Mesenchymal stem cell (in vitro differentiated cells and primary cell): ENCODE results near the gene CD6.

ENCODE experiments used
- DNase-seq: peaks from one replicate; pipeline ENCODE4 v3.0.0-alpha.2; 2013
- H2AFZ ChIP-seq: one replicate; pipeline ENCODE4 v1.6.1; 2013; ENCODE audit warnings: low read depth, mild to moderate bottlenecking, control low read depth, inconsistent platforms, low read length, moderate library complexity
- H2AK5ac ChIP-seq: 2 replicates; pipeline ENCODE4 v1.6.1; 2013; ENCODE audit warnings: low read length, moderate library complexity, mild to moderate bottlenecking, inconsistent platforms; ENCODE audit not compliant: severe bottlenecking
- H2BK120ac ChIP-seq: one replicate; pipeline ENCODE4 v1.6.1; 2013; ENCODE audit warnings: low read depth, mild to moderate bottlenecking, inconsistent platforms, low read length, moderate library complexity
- H2BK12ac ChIP-seq, 2 experiments: one replicate each; pipeline ENCODE4 v1.6.1; 2013; ENCODE audit warnings: inconsistent platforms in 2 of 2, low read length in 2 of 2, mild to moderate bottlenecking in 2 of 2, moderate library complexity in 2 of 2, control low read depth in 1 of 2
- H2BK15ac ChIP-seq: one replicate; pipeline ENCODE4 v1.6.1; 2013; ENCODE audit warnings: mild to moderate bottlenecking, low read depth, inconsistent platforms; ENCODE audit not compliant: poor library complexity, severe bottlenecking
- H2BK5ac ChIP-seq: 2 replicates; pipeline ENCODE4 v1.6.1; 2013; ENCODE audit warnings: low read depth, mild to moderate bottlenecking, low read length, control low read depth, inconsistent platforms; ENCODE audit not compliant: poor library complexity, severe bottlenecking
- H3K14ac ChIP-seq, 2 experiments: one replicate each; pipeline ENCODE4 v1.6.1; 2013; ENCODE audit warnings: inconsistent platforms in 2 of 2, low read length in 2 of 2, control low read depth in 1 of 2, mild to moderate bottlenecking in 1 of 2, moderate library complexity in 1 of 2
- H3K18ac ChIP-seq, 2 experiments: one replicate each; pipeline ENCODE4 v1.6.1; 2013; ENCODE audit warnings: inconsistent platforms in 2 of 2, low read length in 2 of 2, control low read depth in 1 of 2, low read depth in 1 of 2, mild to moderate bottlenecking in 1 of 2
- H3K23ac ChIP-seq, 2 experiments: one replicate each; pipeline ENCODE4 v1.6.1; 2013; ENCODE audit warnings: inconsistent platforms in 2 of 2, low read length in 2 of 2, mild to moderate bottlenecking in 2 of 2, moderate library complexity in 2 of 2, control low read depth in 1 of 2
- H3K27ac ChIP-seq: 2 replicates; pipeline ENCODE4 v1.5.1; 2013; ENCODE audit warnings: mild to moderate bottlenecking, moderate library complexity, low read length, control low read depth, inconsistent platforms; ENCODE audit not compliant: poor library complexity, severe bottlenecking
- H3K27me3 ChIP-seq, 2 experiments: 2 replicates each; pipeline versions ENCODE4 v1.6.1 to v1.7.0; 2013; ENCODE audit warnings: low read length in 2 of 2, mild to moderate bottlenecking in 2 of 2, moderate library complexity in 2 of 2, control low read depth in 1 of 2, inconsistent platforms in 1 of 2; ENCODE audit not compliant: control insufficient read depth in 1 of 2, insufficient read depth in 1 of 2
- H3K36me3 ChIP-seq, 2 experiments: 2 replicates each; pipeline versions ENCODE4 v1.6.1 to v1.7.0; 2013; ENCODE audit warnings: low read length in 2 of 2, control low read depth in 1 of 2, inconsistent platforms in 1 of 2, low read depth in 1 of 2, mild to moderate bottlenecking in 1 of 2; ENCODE audit not compliant: insufficient read depth in 2 of 2, control insufficient read depth in 1 of 2
- H3K4ac ChIP-seq, 2 experiments: one replicate each; pipeline ENCODE4 v1.6.1; 2013; ENCODE audit warnings: inconsistent platforms in 2 of 2, low read length in 2 of 2, mild to moderate bottlenecking in 2 of 2, moderate library complexity in 2 of 2, control low read depth in 1 of 2, low read depth in 1 of 2
- H3K4me1 ChIP-seq: 2 replicates; pipeline ENCODE4 v1.6.1; 2013; ENCODE audit warnings: low read depth, low read length, control low read depth; ENCODE audit not compliant: control insufficient read depth, insufficient read depth
- H3K4me2 ChIP-seq: 2 replicates; pipeline ENCODE4 v1.6.1; 2013; ENCODE audit warnings: low read length, mild to moderate bottlenecking, inconsistent platforms; ENCODE audit not compliant: poor library complexity, severe bottlenecking
- H3K4me3 ChIP-seq, 2 experiments: 2 replicates each; pipeline versions ENCODE4 v1.5.1 to v1.7.0; 2013; ENCODE audit warnings: low read length in 2 of 2, mild to moderate bottlenecking in 2 of 2, control low read depth in 1 of 2, low read depth in 1 of 2; ENCODE audit not compliant: insufficient read depth in 1 of 2
- H3K79me1 ChIP-seq: replicated peaks from 2 replicates; pipeline ENCODE4 v1.6.1; 2013; ENCODE audit warnings: mild to moderate bottlenecking, control low read depth, low read length, inconsistent platforms; ENCODE audit not compliant: poor library complexity, severe bottlenecking
- H3K9ac ChIP-seq: 2 replicates; pipeline ENCODE4 v1.7.0; 2013; ENCODE audit warnings: mild to moderate bottlenecking, low read length, moderate library complexity
- H3K9me3 ChIP-seq: 2 replicates; pipeline ENCODE4 v1.7.0; 2013; ENCODE audit warnings: mild to moderate bottlenecking, low read length; ENCODE audit not compliant: control insufficient read depth
- H4K8ac ChIP-seq: one replicate; pipeline ENCODE4 v1.6.1; 2013; ENCODE audit warnings: inconsistent platforms, mild to moderate bottlenecking, low read length, moderate library complexity
- H4K91ac ChIP-seq: one replicate; pipeline ENCODE4 v1.6.1; 2013; ENCODE audit warnings: mild to moderate bottlenecking, low read length, inconsistent platforms
- WGBS: methylation state at CpG from one replicate; pipeline ENCODE4 v1.1.7; 2013; ENCODE audit warnings: mixed read lengths; 5-methylcytosine and 5-hydroxymethylcytosine counted together

Gene CD6

DNA sequence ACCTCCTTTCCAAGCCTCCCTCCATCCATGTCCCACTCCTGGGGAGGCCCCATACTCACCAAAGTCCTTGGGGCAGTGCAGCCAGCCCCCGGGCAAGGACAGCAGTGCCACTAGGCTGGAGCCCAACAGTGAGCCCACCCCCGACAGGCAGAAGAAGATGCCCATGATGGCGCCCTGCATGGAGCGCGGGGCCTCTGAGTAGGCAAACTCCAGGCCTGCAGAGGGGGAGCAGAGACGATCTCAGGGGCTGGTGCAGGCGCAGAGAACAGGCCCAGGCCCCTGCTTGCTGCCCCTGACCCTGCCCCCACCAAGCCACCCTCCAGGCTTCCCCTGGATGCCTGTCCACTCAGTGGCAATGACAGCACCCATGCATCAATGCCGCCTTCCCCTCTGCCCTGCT, 33.7 kb upstream of the CD6 start:
- Histone ChIP-seq H3K4me3 (no peak overlapping the region), H3K27ac (no peak overlapping the region), H2BK15ac (no peak overlapping the region), H3K23ac (no peak overlapping the region), H2BK120ac (no peak overlapping the region), H3K27me3 (no peaks in the 10 kb centered on the region), H4K91ac (no peak overlapping the region), H3K4me2 (no peak overlapping the region), H3K18ac (no peak overlapping the region), H3K9me3 (no peaks in the 10 kb centered on the region), H3K36me3 (peaks cover 33 to 78% of the 10 kb centered on the region in 2 experiments), H2BK5ac (no peak overlapping the region), H3K9ac (no peak overlapping the region), H3K4me1 (peaks cover 6% of the 10 kb centered on the region), H2BK12ac (no peak overlapping the region), H2AK5ac (no peak overlapping the region), H3K4ac (no peak overlapping the region), H3K79me1 (no peaks in the 10 kb centered on the region), H3K14ac (no peak overlapping the region), H2AFZ (no peak overlapping the region), H4K8ac (no peak overlapping the region)
- 94% methylated on average over 8 of the region's 8 CpGs for WGBS
- DNase-seq = no peak

DNA sequence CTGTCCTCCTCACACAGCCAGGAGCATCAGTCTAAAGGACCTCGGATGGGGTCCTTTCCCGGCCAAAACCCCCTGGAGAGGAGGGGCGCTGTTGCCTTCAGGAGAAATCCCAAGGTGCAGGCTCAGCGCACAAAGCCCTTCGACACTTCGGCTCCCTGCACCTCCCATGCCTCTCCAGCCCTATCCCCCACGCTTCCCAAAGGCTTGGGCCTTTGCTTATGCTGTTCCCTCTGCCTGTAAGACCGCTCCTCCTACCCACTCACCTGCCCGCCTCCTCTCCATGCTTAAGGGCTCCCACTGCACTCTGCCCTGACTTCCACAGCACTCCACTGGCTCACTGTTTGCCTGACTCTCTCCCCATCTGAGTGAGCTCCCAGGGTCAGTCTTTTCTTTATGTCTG, 33.0 kb upstream of the CD6 start:
- H3K14ac ChIP-seq = no peak overlapping the region
- no peak for DNase-seq
- no peak overlapping the region for H3K23ac ChIP-seq
- no peak overlapping the region for H3K4me2 ChIP-seq
- no peaks in the 10 kb centered on the region for H3K27me3 ChIP-seq
- no peak overlapping the region for H3K9ac ChIP-seq
- H2AFZ ChIP-seq = no peak overlapping the region
- no peak overlapping the region for H2BK15ac ChIP-seq
- H4K91ac ChIP-seq = no peak overlapping the region
- no peak overlapping the region for H2BK5ac ChIP-seq
- no peak overlapping the region for H3K4me3 ChIP-seq
- no peak overlapping the region for H3K18ac ChIP-seq
- H3K4ac ChIP-seq = no peak overlapping the region
- 73% methylated on average over 9 of the region's 9 CpGs for WGBS
- no peak overlapping the region for H2AK5ac ChIP-seq
- no peak overlapping the region for H2BK12ac ChIP-seq
- no peak overlapping the region for H4K8ac ChIP-seq
- no peak overlapping the region for H3K27ac ChIP-seq
- H2BK120ac ChIP-seq = no peak overlapping the region
- peaks cover 2% of the 10 kb centered on the region for H3K4me1 ChIP-seq
- no peaks in the 10 kb centered on the region for H3K9me3 ChIP-seq
- no peaks in the 10 kb centered on the region for H3K79me1 ChIP-seq
- peaks cover 38 to 76% of the 10 kb centered on the region in 2 experiments for H3K36me3 ChIP-seq

DNA sequence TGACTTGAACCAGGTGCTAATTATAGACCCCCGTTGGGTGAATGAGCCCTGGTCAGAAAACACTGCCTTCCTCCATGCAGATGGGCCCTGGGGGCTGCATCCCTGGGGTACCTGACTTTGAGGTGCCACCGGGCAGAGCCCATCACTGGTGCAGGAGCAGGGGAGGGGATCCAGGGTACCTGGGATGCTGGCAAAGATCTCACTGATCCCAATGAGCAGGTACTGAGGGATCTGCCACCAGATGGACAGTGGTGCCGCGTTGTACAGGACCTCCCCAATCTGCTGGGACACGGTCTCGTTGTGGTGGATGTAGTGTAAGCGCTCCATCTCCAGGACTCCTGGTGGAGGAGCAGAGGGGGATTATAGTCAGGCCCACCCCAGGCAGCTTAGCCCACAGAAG, 32.2 kb upstream of the CD6 start:
- no peak overlapping the region for H3K9ac ChIP-seq
- no peak overlapping the region for H3K14ac ChIP-seq
- no peak overlapping the region for H4K8ac ChIP-seq
- no peak overlapping the region for H2BK5ac ChIP-seq
- H2AFZ ChIP-seq = no peak overlapping the region
- no peak overlapping the region for H2BK15ac ChIP-seq
- H3K36me3 ChIP-seq = peaks cover 40 to 68% of the 10 kb centered on the region in 2 experiments
- H3K18ac ChIP-seq = no peak overlapping the region
- no peaks in the 10 kb centered on the region for H3K9me3 ChIP-seq
- DNase-seq = no peak
- no peak overlapping the region for H2AK5ac ChIP-seq
- peak overlapping the region in 1 of 2 experiments; percentile 63 for H3K23ac ChIP-seq
- H3K4me1 ChIP-seq = peaks cover 2% of the 10 kb centered on the region
- no peaks in the 10 kb centered on the region for H3K79me1 ChIP-seq
- H2BK12ac ChIP-seq = no peak overlapping the region
- 92% methylated on average over 7 of the region's 7 CpGs for WGBS
- H3K4ac ChIP-seq = no peak overlapping the region
- no peak overlapping the region for H3K4me2 ChIP-seq
- no peak overlapping the region for H3K27ac ChIP-seq
- no peak overlapping the region for H2BK120ac ChIP-seq
- no peak overlapping the region for H3K4me3 ChIP-seq
- H3K27me3 ChIP-seq = no peaks in the 10 kb centered on the region
- H4K91ac ChIP-seq = no peak overlapping the region

DNA sequence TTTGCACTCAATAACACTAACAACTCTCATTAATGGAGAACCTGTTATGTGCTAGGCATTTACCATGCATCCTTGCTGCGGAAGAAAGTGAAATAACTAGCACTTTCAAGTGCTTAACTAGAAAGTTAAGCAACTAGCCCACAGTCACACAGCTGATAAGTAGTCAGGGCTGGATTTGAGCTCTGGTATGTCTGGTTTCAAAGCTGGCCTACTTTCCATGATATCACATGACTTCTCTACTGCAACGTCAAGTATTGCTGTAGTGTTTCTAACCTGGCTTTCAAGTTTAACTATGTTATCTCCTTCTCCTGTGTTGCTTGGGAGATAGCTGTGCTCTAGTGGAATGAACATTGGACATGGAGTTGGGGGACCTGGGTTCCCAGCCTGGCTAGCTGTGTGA, 31.6 kb upstream of the CD6 start:
- Histone ChIP-seq H3K79me1 (no peaks in the 10 kb centered on the region), H4K91ac (no peak overlapping the region), H3K27ac (no peak overlapping the region), H3K18ac (no peak overlapping the region), H3K14ac (no peak overlapping the region), H3K27me3 (no peaks in the 10 kb centered on the region), H3K4me2 (no peak overlapping the region), H2BK120ac (no peak overlapping the region), H2BK15ac (no peak overlapping the region), H3K9me3 (no peaks in the 10 kb centered on the region), H4K8ac (no peak overlapping the region), H3K9ac (no peak overlapping the region), H3K4me1 (peaks cover 2% of the 10 kb centered on the region), H3K36me3 (peaks cover 43 to 65% of the 10 kb centered on the region in 2 experiments), H2AK5ac (no peak overlapping the region), H2BK5ac (no peak overlapping the region), H2BK12ac (no peak overlapping the region), H3K4ac (no peak overlapping the region), H2AFZ (no peak overlapping the region), H3K23ac (no peak overlapping the region), H3K4me3 (no peak overlapping the region)
- WGBS = 80% methylated on average over 2 of the region's 2 CpGs
- DNase-seq = peak; percentile 39
